GM12878 (cell line): ENCODE measurements around the gene SLC26A1. TPM values are rescaled to one million over a fixed set of nuclear protein-coding genes. Genes with fewer than 3 reads are reported as not detected.

ENCODE experiments used
- ATAC-seq: fragments of 200-7000 bp; cut with Tn5 transposase; 3 replicates; pipeline ENCODE4 v1.9.1; 2020; ENCODE audit warnings: mild to moderate bottlenecking, moderate library complexity
- BruUV-seq: library from RNA; stranded (reverse); fragments of 400-500 nt; replicated peaks from 2 replicates; lab custom pipeline; 2021; lab: Mats Ljungman, UMichigan
- CTCF ChIA-PET: fragments of 300-600 bp; sonication (Branson Sonifier 250); formaldehyde crosslinking; extraction: SDS; loops from one replicate; lab custom pipeline; 2021; ENCODE audit warnings: inconsistent platforms; lab: Yijun Ruan, JAX
- POLR2A ChIA-PET: fragments of 350-600 bp; formaldehyde crosslinking; extraction: SDS; loops from one replicate; lab custom pipeline; 2021; ENCODE audit warnings: inconsistent platforms; lab: Charles Lee
- RAD21 ChIA-PET: fragments of 300-600 bp; sonication (Branson Sonifier 250); formaldehyde crosslinking; loops from one replicate; lab custom pipeline; 2023; ENCODE audit warnings: antibody characterized with exemption; ENCODE audit not compliant: unreplicated experiment; lab: Charles Lee
- SMC1A ChIA-PET: fragments of 300-600 bp; sonication (Branson Sonifier 250); formaldehyde crosslinking; loops from one replicate; lab custom pipeline; 2023; ENCODE audit not compliant: unreplicated experiment, uncharacterized antibody; lab: Charles Lee
- DNase-seq: peaks from one replicate; pipeline ENCODE4 v3.0.0-alpha.2; 2011; ENCODE audit warnings: low read depth, low spot score
- FAIRE-seq: peaks from 3 replicates; lab custom pipeline; 2011; peaks lifted over from hg19 to GRCh38; lab: Jason Lieb, UNC
- H2AFZ ChIP-seq: 2 replicates; pipeline ENCODE4 v1.6.0; 2011; ENCODE audit warnings: low read depth, low read length, control low read depth; ENCODE audit not compliant: control insufficient read depth
- H3K27ac ChIP-seq: 2 replicates; pipeline ENCODE4 v1.5.1; 2011; ENCODE audit warnings: control low read depth; ENCODE audit not compliant: control insufficient read depth, insufficient read depth
- H3K27me3 ChIP-seq, 2 experiments: replicated peaks in 1 of 2; 2 replicates each; pipeline versions ENCODE4 v1.6.0 to v1.6.1; 2011; ENCODE audit warnings: low read length in 1 of 2; ENCODE audit not compliant: control insufficient read depth in 2 of 2, insufficient read depth in 2 of 2
- H3K36me3 ChIP-seq, 2 experiments: 2 replicates each; pipeline ENCODE4 v1.5.1; 2011; ENCODE audit warnings: low read length in 1 of 2; ENCODE audit not compliant: control insufficient read depth in 2 of 2, insufficient read depth in 2 of 2
- H3K4me1 ChIP-seq: 2 replicates; pipeline ENCODE4 v1.6.1; 2011; ENCODE audit warnings: mild to moderate bottlenecking, low read length, moderate library complexity, mixed read lengths; ENCODE audit not compliant: control insufficient read depth, insufficient read depth
- H3K4me2 ChIP-seq: 2 replicates; pipeline ENCODE4 v1.6.0; 2011; ENCODE audit warnings: control low read depth; ENCODE audit not compliant: control insufficient read depth, insufficient read depth
- H3K4me3 ChIP-seq: fragments of 200-600 bp; sonication (generic); 2 replicates; pipeline ENCODE4 v1.5.1; 2016
- H3K79me2 ChIP-seq: 2 replicates; pipeline ENCODE4 v1.6.0; 2011; ENCODE audit warnings: low read length; ENCODE audit not compliant: control insufficient read depth, insufficient read depth
- H3K9ac ChIP-seq: 2 replicates; pipeline ENCODE4 v1.8.0; 2011; ENCODE audit warnings: low read length, control low read depth, mixed read lengths; ENCODE audit not compliant: control insufficient read depth, insufficient read depth
- H3K9me3 ChIP-seq: replicated peaks from 3 replicates; pipeline ENCODE4 v1.5.1; 2011; ENCODE audit warnings: mild to moderate bottlenecking, low read length; ENCODE audit not compliant: control insufficient read depth, insufficient read depth
- H4K20me1 ChIP-seq: 2 replicates; pipeline ENCODE4 v1.6.0; 2011; ENCODE audit not compliant: control insufficient read depth, insufficient read depth
- IKZF1 ChIP-seq: fragments of 450-650 bp; conservative IDR thresholded peaks from 2 replicates; pipeline ENCODE4 v1.6.1; 2017; ENCODE audit warnings: antibody characterized with exemption, mild to moderate bottlenecking
- IRF3 ChIP-seq: fragments of 450-650 bp; IDR thresholded peaks from 2 replicates; pipeline ENCODE4 v1.6.1; 2014; ENCODE audit warnings: mild to moderate bottlenecking
- IRF4 ChIP-seq: IDR thresholded peaks from 2 replicates; pipeline ENCODE4 v1.6.1; 2011; ENCODE audit warnings: low read depth, low read length
- MTA2 ChIP-seq: fragments of 450-650 bp; IDR thresholded peaks from 2 replicates; pipeline ENCODE4 v1.6.1; 2016; ENCODE audit warnings: low read depth, mild to moderate bottlenecking, moderate library complexity
- NKRF ChIP-seq: fragments of 450-650 bp; conservative IDR thresholded peaks from 2 replicates; pipeline ENCODE4 v1.6.1; 2017; ENCODE audit warnings: mild to moderate bottlenecking, moderate library complexity
- ZNF622 ChIP-seq: fragments of 450-650 bp; IDR thresholded peaks from 2 replicates; pipeline ENCODE4 v1.6.1; 2017; ENCODE audit warnings: mild to moderate bottlenecking, inconsistent platforms
- WGBS: methylation state at CpG from one replicate; pipeline ENCODE4 v1.1.6; 2016; ENCODE audit warnings: low lambda C conversion rate; ENCODE audit not compliant: insufficient replicate concordance, insufficient coverage; ENCODE audit errors: missing lambda C conversion rate; 5-methylcytosine and 5-hydroxymethylcytosine counted together
- in situ Hi-C: fragments of 300-500 bp; cut with MboI; formaldehyde crosslinking; loops from 9 replicates; pipeline ENCODE4 v1.14.3; 2018; ENCODE audit warnings: mixed read lengths
- intact Hi-C: fragments of 100-400 bp; cut with micrococcal nuclease; formaldehyde crosslinking; loops from one replicate; pipeline ENCODE4 v1.14.2; 2022; ENCODE audit not compliant: unreplicated experiment
- polyA plus RNA-seq, 11 experiments: library from polyadenylated mRNA; depleted of rRNA in 4 of 11; unstranded in 6 of 11; stranded (reverse) in 5 of 11; fragments of >200 nt; fragmentation: Nextera tagmentation in 4 of 11; fragmentation: Illumina TruSeq in 1 of 11; extraction: Ambion mirVana in 4 of 11; extraction: Trizol in 1 of 11; gene quantifications; 1 replicate in 1 of 11; 2 replicates in 10 of 11; pipeline versions ENCODE4 v1.2.1 to v1.2.3, GENCODE V29; 2011 to 2016; ENCODE audit warnings: inconsistent platforms in 2 of 11, missing spikeins in 2 of 11, low read depth in 1 of 11
- total RNA-seq, 4 experiments: library from RNA; depleted of rRNA in 3 of 4; stranded (reverse); fragments of >200 nt in 3 of 4; fragmentation: Illumina TruSeq in 1 of 4; extraction: Trizol in 1 of 4; gene quantifications; 2 replicates each; pipeline versions ENCODE4 v1.2.1 to v1.2.3, GENCODE V29; 2013 to 2021
- TF ChIP-seq, protein P1 (sequence below): fragments of 450-650 bp; IDR thresholded peaks from 2 replicates; pipeline ENCODE4 v1.6.1; 2017; ENCODE audit warnings: mild to moderate bottlenecking, moderate library complexity

SLC26A1 gene
- total and polyA plus RNA-seq, 10 of the 15 experiments (the other 5 are each of a cell fraction or from before 2014, with no cell fraction given), result 0.05 to 0.96 (median 0.28) TPM; not detected in 5

DNA sequence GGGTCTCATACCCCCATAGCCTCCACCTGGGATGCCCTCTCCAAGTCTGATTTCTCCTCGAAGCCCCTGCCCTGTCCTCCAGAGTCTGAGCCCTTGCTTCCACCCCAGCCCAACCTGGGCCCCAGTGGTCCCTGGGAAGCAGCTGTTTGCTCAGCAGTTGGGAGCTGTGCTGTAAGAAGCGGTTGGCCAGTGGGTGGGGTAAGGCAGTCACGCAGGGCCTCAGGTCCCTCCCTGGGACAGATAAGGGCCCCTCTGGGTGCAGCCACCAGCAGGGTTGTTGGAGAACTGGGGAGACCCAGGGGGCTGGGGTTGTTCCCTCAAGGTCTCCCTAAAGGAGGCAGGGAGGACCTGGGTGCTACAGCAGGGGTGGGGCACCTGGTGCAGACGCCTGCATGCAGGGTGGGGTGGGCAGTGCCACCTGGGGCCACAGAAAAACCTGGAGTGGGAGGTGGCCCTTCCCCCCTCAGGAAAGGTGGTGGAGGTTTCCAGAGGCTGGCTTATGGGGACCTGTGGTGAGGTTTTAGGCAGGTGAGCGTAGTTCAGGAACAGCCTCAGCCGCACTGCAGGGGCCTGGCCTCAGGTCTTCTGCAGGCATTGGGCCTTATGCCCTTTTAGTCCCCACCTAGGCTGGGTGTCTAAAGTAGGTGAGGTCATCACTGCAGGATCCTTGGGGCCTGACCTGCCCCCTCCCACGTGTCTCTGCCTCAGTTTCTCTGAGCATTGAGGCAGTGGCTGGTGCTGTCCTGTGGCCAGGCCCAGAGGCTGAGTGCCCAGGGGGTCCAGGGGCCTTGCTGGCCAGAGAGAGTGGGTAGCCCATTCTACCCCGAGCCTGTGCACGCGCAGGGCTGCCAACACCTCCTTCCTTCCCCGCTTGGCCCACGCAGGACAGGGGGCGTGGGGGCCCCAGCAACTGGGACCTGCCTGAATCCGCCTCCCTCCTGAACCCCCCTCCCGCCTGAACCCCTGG, 3.1 kb upstream of the SLC26A1 start:
- DNase-seq (no peak), FAIRE-seq (no peak), ATAC-seq (no peak)
- no peak overlapping the region for H3K4me2 ChIP-seq
- TF ChIP-seq IRF3, result no peak
- TF ChIP-seq ZNF622, result no peak
- TF ChIP-seq IKZF1, result no peak
- no peak for TF ChIP-seq IRF4
- TF ChIP-seq NKRF, result no peak
- no peak for TF ChIP-seq MTA2
- TF ChIP-seq, protein P1, sequence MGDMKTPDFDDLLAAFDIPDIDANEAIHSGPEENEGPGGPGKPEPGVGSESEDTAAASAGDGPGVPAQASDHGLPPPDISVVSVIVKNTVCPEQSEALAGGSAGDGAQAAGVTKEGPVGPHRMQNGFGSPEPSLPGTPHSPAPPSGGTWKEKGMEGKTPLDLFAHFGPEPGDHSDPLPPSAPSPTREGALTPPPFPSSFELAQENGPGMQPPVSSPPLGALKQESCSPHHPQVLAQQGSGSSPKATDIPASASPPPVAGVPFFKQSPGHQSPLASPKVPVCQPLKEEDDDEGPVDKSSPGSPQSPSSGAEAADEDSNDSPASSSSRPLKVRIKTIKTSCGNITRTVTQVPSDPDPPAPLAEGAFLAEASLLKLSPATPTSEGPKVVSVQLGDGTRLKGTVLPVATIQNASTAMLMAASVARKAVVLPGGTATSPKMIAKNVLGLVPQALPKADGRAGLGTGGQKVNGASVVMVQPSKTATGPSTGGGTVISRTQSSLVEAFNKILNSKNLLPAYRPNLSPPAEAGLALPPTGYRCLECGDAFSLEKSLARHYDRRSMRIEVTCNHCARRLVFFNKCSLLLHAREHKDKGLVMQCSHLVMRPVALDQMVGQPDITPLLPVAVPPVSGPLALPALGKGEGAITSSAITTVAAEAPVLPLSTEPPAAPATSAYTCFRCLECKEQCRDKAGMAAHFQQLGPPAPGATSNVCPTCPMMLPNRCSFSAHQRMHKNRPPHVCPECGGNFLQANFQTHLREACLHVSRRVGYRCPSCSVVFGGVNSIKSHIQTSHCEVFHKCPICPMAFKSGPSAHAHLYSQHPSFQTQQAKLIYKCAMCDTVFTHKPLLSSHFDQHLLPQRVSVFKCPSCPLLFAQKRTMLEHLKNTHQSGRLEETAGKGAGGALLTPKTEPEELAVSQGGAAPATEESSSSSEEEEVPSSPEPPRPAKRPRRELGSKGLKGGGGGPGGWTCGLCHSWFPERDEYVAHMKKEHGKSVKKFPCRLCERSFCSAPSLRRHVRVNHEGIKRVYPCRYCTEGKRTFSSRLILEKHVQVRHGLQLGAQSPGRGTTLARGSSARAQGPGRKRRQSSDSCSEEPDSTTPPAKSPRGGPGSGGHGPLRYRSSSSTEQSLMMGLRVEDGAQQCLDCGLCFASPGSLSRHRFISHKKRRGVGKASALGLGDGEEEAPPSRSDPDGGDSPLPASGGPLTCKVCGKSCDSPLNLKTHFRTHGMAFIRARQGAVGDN, result no peak
- in situ Hi-C loops, result no loop called here
- H3K79me2 ChIP-seq, result no peaks in the 10 kb centered on the region
- H3K36me3 ChIP-seq, result no peaks in the 10 kb centered on the region
- H3K27me3 ChIP-seq, result peaks cover 2 to 3% of the 10 kb centered on the region in 2 experiments
- H3K9me3 ChIP-seq, result no peaks in the 10 kb centered on the region
- H3K9ac ChIP-seq, result no peak overlapping the region
- H4K20me1 ChIP-seq, result no peaks in the 10 kb centered on the region
- WGBS, result 41% methylated on average over 14 of the region's 15 CpGs
- no peak overlapping the region for H3K27ac ChIP-seq
- intact Hi-C loops, result no loop called here
- CTCF ChIA-PET, result no interaction called here
- no TSS peak for BruUV-seq
- RAD21 ChIA-PET, result no interaction called here
- POLR2A ChIA-PET, result no interaction called here
- H2AFZ ChIP-seq, result no peak overlapping the region
- no peaks in the 10 kb centered on the region for H3K4me1 ChIP-seq
- no peak overlapping the region for H3K4me3 ChIP-seq
- SMC1A ChIA-PET, result no interaction called here
